HG03575 (cell line): ENCODE data around the gene CCKAR.

Source experiments
- ATAC-seq: cut with Tn5 transposase; IDR thresholded peaks from one replicate; pipeline ENCODE4 v1.9.1; 2021; ENCODE audit not compliant: unreplicated experiment, insufficient number of reproducible peaks, low FRiP score; ENCODE audit errors: extremely low read depth

The CCKAR gene

GRCh38 chr4:26431461-26432180 lies 58.7 kb downstream of the CCKAR start:
- ATAC-seq = no peak
